Measurements from ENCODE around the gene KCNQ1. TPM values are rescaled to one million over a fixed set of nuclear protein-coding genes. Genes with fewer than 3 reads are reported as not detected.

KCNQ1 gene
- polyA plus RNA-seq, 1 of the 3 experiments (the other 2 are of a cell fraction), result 0.05 TPM

DNA sequence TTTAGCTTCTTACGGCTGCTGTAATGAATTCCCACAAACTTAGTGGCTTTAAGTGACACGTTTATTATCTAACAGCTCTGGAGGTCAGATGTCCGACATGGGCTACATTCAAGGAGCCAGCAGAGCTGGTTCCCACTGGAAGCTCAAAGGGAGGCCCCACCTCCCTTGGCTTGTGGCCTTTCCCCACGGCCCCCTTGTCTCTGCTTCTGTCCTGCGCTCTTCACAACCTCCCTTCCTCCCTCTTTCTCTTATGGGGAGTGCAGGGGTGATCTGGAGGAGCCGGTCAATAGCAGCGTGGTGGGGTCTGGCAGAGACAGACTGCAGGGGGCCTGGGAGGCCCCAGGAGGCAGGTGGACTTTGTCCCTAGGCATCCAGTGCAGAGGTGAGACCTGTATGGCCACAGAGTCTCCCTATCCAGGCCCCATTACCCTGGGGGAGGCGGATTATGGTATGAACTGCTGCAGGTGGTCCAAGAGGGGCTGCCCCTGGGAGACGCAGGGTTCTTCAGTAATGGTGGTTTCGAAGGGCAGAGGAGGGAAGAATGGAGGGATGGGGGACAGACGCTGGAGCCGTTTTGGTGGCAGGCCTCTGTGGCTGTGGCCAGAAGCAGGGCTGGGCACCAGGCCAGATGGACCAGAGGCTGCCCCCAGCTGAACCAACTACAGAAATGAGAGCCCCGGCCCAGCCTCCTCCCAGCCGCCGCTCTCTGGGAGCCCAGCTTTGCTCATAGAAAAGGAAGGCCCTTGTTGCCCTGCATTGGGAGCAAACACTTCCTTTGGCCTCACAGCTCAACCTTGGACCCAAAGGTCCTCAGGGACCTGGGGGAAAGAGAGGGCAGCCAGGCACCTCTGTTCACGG is 285.7 kb downstream of the KCNQ1 start:
- WGBS (ENCODE audit: low lambda C conversion rate), result 69% methylated on average over 10 of the region's 16 CpGs
- no peaks in the 10 kb centered on the region for H3K9me3 ChIP-seq
- H3F3A ChIP-seq (replicated peaks; ENCODE audit: insufficient read depth), result no peaks in the 10 kb centered on the region
- no peaks in the 10 kb centered on the region for H3K27me3 ChIP-seq (ENCODE audit: insufficient read depth)
- H3K79me2 ChIP-seq (ENCODE audit: insufficient read depth), result no peaks in the 10 kb centered on the region
- TF ChIP-seq ELF1 (IDR thresholded peaks at IDR 0.05) (no peak), TCF12 (IDR thresholded peaks at IDR 0.05) (no peak), GATA2 (CRISPR knock-in tag; IDR thresholded peaks at IDR 0.05) (no peak)
- ChIA-PET POLR2A (interaction anchor here (0.6 kb wide), 1 partner anchor 153 kb away, joined by 3 read pairs; no protein-coding TSS in a partner anchor), CTCF (interaction anchor here (0.8 to 2.0 kb wide), 4 partner anchors 153 to 196 kb away, joined by 3 to 6 read pairs (median 4); partner anchors contain the start of gene CDKN1C)
- peak; percentile 69 for DNase-seq
- H3K9me2 ChIP-seq, result no peaks in the 10 kb centered on the region
- H3K4me2 ChIP-seq, result no peak overlapping the region
- no peak overlapping the region for H2AFZ ChIP-seq (ENCODE audit: low read depth)
- H3K36me3 ChIP-seq (replicated peaks in 1 of 2; ENCODE audit: control insufficient read depth in 1 of 2, insufficient read depth in 2 of 2, low read length in 1 of 2), result no peaks in the 10 kb centered on the region
- no peak overlapping the region for H3K9ac ChIP-seq
- H3K4me1 ChIP-seq (ENCODE audit: control insufficient read depth in 1 of 2, insufficient read depth in 2 of 2, low read depth in 1 of 2, low read length in 1 of 2), result peaks cover 0 to 66% of the 10 kb centered on the region in 2 experiments; a peak in 1 of 4 replicates
- peak overlapping the region in 1 of 2 experiments; percentile 28; a peak in 1 of 4 replicates for H3K27ac ChIP-seq (ENCODE audit: low read depth in 2 of 2, low read length in 1 of 2)
- H4K20me1 ChIP-seq (ENCODE audit: insufficient read depth), result no peaks in the 10 kb centered on the region
- H3K4me3 ChIP-seq (ENCODE audit: low read depth in 2 of 2, low read length in 1 of 2), result no peak overlapping the region

DNA sequence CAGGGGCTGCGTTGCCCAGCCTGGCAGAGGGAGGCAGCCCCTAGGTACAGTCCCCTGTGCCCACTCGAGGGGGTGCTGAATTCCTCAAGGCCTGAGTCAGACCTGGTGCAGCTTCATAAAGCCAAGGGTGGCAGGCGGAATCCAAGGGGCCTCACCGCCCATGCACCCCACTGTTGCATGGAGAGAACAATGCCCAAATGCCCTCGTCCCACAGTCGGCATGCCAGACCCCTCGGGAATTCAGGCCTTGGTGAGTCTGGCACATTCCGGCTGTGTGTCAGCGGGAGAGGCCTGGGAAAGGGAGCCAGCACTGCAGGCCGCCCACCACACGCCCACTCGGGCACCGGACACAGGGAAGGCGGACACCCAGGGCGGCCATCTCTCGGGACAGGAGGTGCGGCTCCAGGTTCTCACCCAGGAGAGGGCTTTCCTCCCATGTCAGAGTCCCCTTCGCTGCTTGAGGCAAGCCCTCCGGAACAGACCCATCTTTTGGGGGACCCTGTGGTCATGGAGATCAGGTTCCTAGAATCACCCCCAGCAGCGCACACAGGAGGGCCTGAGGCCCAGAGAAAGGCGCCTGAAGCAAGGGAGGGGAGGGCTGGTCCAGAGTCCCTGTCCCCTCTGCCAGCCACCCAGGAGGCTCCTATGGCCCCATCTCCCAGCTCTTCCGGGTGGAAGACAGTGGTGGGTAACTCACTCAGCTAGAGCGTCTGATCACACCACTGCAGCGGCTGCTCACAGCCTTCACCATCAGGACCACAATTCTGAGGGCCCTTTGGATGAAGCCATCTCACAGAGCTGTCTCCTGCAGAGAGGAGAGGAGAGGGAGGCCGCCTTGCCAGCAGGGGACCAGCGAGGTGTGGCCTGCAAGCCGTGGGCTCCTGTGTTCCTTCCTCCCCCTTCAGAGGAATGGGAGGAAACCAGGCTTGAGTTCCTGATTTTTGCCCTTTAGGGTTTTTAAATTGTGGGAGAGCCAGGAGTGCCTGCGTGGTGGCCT is 286.6 kb downstream of the KCNQ1 start:
- no peak for TF ChIP-seq SMC3 (IDR thresholded peaks at IDR 0.05; ENCODE audit: low read depth, low read length)
- no peak for TF ChIP-seq TEAD4 (IDR thresholded peaks at IDR 0.05; ENCODE audit: borderline replicate concordance, insufficient read depth)
- TF ChIP-seq ELF1 (IDR thresholded peaks at IDR 0.05), result no peak
- TF ChIP-seq PBX3 (IDR thresholded peaks at IDR 0.05), result no peak
- Histone ChIP-seq H3K4me3 (ENCODE audit: low read depth in 2 of 2, low read length in 1 of 2) (no peak overlapping the region), H3K9me2 (no peaks in the 10 kb centered on the region), H3F3A (replicated peaks; ENCODE audit: insufficient read depth) (no peaks in the 10 kb centered on the region), H4K20me1 (ENCODE audit: insufficient read depth) (no peaks in the 10 kb centered on the region), H3K27me3 (ENCODE audit: insufficient read depth) (no peaks in the 10 kb centered on the region), H3K36me3 (replicated peaks in 1 of 2; ENCODE audit: control insufficient read depth in 1 of 2, insufficient read depth in 2 of 2, low read length in 1 of 2) (no peaks in the 10 kb centered on the region), H3K9me3 (no peaks in the 10 kb centered on the region), H2AFZ (ENCODE audit: low read depth) (no peak overlapping the region), H3K4me1 (ENCODE audit: control insufficient read depth in 1 of 2, insufficient read depth in 2 of 2, low read depth in 1 of 2, low read length in 1 of 2) (peaks cover 0 to 60% of the 10 kb centered on the region in 2 experiments; a peak in 1 of 4 replicates), H3K9ac (no peak overlapping the region), H3K4me2 (no peak overlapping the region), H3K79me2 (ENCODE audit: insufficient read depth) (no peaks in the 10 kb centered on the region), H3K27ac (ENCODE audit: low read depth in 2 of 2, low read length in 1 of 2) (peak overlapping the region in 1 of 2 experiments; percentile 28; a peak in 1 of 4 replicates)
- DNase-seq, result no peak
- POLR2A ChIA-PET, result no interaction called here
- 61% methylated on average over 5 of the region's 28 CpGs for WGBS (ENCODE audit: low lambda C conversion rate)
- CTCF ChIA-PET, result interaction anchor here (0.8 to 1.3 kb wide), 3 partner anchors 16 to 197 kb away, joined by 3 to 4 read pairs (median 4); partner anchors contain the start of gene CDKN1C

All from SK-N-SH (cell line).